Smooth muscle cell of the pulmonary artery (primary cell): ENCODE data around the gene DLL1. TPM values are rescaled to one million over a fixed set of nuclear protein-coding genes. Genes with fewer than 3 reads are reported as not detected.

ENCODE experiments used
- total RNA-seq: library from RNA; depleted of rRNA; stranded (reverse); fragments of >200 nt; gene quantifications from 2 replicates; pipeline ENCODE4 v1.2.3, GENCODE V29; 2014

The DLL1 gene, protein sequence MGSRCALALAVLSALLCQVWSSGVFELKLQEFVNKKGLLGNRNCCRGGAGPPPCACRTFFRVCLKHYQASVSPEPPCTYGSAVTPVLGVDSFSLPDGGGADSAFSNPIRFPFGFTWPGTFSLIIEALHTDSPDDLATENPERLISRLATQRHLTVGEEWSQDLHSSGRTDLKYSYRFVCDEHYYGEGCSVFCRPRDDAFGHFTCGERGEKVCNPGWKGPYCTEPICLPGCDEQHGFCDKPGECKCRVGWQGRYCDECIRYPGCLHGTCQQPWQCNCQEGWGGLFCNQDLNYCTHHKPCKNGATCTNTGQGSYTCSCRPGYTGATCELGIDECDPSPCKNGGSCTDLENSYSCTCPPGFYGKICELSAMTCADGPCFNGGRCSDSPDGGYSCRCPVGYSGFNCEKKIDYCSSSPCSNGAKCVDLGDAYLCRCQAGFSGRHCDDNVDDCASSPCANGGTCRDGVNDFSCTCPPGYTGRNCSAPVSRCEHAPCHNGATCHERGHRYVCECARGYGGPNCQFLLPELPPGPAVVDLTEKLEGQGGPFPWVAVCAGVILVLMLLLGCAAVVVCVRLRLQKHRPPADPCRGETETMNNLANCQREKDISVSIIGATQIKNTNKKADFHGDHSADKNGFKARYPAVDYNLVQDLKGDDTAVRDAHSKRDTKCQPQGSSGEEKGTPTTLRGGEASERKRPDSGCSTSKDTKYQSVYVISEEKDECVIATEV
- 0.30 and 0.78 TPM in 2 replicates for total RNA-seq

DNA sequence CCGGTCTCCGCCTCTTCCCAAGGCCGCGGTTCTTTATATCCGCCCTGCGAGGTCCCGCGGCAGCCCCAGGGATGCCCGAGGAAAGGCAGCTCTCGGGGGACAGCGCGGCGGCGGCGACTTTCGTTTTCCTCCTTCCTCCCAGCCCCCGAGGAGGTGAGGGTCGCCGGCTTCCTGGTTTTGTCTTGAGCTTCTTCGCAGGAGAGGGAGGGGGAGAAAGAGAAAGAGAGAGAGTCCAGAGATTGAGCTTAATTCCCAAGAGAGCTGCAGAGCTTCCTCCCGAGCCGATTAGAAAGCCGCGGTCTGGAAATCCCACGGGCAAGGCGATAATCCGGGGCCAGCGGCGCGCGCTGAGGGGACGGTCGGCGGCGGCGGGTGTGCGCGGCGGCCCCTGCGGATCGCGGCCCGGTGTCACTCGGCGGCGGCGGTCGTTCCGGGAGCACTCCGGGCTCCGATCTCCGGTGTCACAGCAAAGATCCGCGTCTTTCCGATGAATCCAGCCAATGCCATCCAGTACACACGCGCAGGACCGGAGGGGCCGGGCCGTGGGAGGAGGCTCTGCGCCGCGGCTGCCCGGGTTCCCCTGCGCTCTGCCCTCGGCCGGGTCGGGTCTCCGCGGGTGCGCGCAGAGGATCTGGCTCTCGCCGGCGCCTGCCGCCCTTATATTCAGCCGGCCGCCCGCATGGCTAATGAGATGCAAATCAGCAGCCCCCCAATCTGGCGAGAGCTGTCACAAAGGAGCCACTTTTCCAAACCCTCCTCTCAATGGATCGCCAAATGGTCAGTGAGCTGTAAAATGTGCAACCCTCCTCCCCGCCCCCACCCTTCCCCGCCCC, at the start of gene DLL1:
TSS of gene DLL1 (minus strand) at position 783 of the 833 bp plus-strand sequence. CDS start 939 bp downstream, outside the sequence.

DNA sequence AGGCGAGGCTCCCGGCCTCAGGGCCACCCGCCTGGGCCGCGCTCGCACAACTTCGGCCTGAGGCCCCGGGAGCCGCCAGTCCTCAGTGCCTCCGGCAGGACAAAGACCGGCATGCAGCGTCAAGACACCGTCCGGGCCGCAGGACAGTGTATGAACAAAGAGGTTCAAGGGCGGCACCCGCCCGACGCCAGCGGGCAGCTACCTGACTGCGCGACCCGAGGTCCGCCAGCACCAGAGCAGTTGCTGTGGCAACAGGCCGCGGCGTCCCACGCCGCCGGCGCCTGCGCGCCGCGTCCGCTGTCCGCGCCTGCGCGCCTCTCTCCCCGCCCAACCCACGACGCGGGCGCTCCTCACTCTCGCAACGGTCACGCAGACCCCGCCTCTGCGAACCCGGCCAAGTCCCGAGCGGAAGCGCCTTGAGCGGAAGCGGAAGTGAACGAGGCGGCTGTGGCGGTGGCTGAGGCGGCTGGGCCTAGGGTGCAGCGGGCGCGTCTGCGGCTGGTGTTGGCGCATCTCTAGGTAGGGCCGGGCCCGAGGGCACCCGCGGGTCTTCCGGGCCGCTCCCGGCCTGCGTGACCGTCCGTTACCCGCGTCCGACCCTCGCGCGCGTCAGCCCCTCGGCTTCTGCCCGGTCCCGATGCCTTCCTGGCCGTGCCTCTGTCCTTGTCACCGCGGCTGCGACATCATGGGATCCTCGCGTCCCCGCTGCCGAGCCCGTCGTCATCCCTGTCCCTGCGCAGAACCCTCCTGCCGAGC, 15.6 kb upstream of the DLL1 start, which contains the start of gene FAM120B:
TSS of gene FAM120B (plus strand) at position 435 of the 756 bp plus-strand sequence. CDS start 10,633 bp downstream, outside the sequence.

Other genes starting within 250 kb of the DLL1 start
- 25.6 and 28.3 TPM in 2 replicates for gene FAM120B, start 15.7 kb upstream of the DLL1 start, total RNA-seq